HepG2 (cell line): ENCODE measurements around the gene MAFF. TPM values are rescaled to one million over a fixed set of nuclear protein-coding genes. Genes with fewer than 3 reads are reported as not detected.

ENCODE experiments used
- ATAC-seq: fragments of 200-7000 bp; cut with Tn5 transposase; 3 replicates; pipeline ENCODE4 v1.9.1; 2020; ENCODE audit warnings: mild to moderate bottlenecking, moderate library complexity
- BruUV-seq: library from RNA; stranded (reverse); fragments of 400-500 nt; replicated peaks from 2 replicates; lab custom pipeline; 2021; lab: Mats Ljungman, UMichigan
- CTCF ChIA-PET: fragments of 300-600 bp; formaldehyde crosslinking; extraction: SDS; loops from one replicate; lab custom pipeline; 2021; ENCODE audit warnings: low total read pairs, inconsistent platforms, low intra/inter-chr PET ratio; lab: Yijun Ruan, JAX
- POLR2A ChIA-PET: fragments of 350-600 bp; sonication (Branson Sonifier 250); formaldehyde crosslinking; loops from one replicate; lab custom pipeline; 2020; ENCODE audit warnings: antibody characterized with exemption, inconsistent platforms; lab: Yijun Ruan, JAX
- DNase-seq: peaks from one replicate; pipeline ENCODE4 v3.0.0-alpha.2; 2015; ENCODE audit warnings: low spot score
- FAIRE-seq: peaks from 3 replicates; lab custom pipeline; 2011; peaks lifted over from hg19 to GRCh38; lab: Jason Lieb, UNC
- H2AFZ ChIP-seq: one replicate; pipeline ENCODE4 v1.6.1; 2011; ENCODE audit warnings: low read length, inconsistent platforms
- H3K27ac ChIP-seq: fragments of 300-600 bp; 3 replicates; pipeline ENCODE4 v1.8.0; 2011; ENCODE audit warnings: mixed run types, mild to moderate bottlenecking, mixed read lengths, low read length, inconsistent platforms; ENCODE audit not compliant: insufficient read depth; ENCODE audit errors: extremely low read length
- H3K27me3 ChIP-seq, 2 experiments: fragments of 200-600 bp in 1 of 2; 2 replicates in 1 of 2; 3 replicates in 1 of 2; pipeline versions ENCODE4 v1.6.0 to v1.8.0; 2011; ENCODE audit warnings: low read length in 2 of 2, mild to moderate bottlenecking in 2 of 2, moderate library complexity in 2 of 2, inconsistent platforms in 1 of 2; ENCODE audit not compliant: insufficient read depth in 2 of 2, control insufficient read depth in 1 of 2
- H3K36me3 ChIP-seq, 2 experiments: fragments of 200-600 bp in 1 of 2; replicated peaks in 1 of 2; 2 replicates in 1 of 2; 3 replicates in 1 of 2; pipeline versions ENCODE4 v1.5.1 to v1.8.0; 2011; ENCODE audit warnings: low read length in 2 of 2, inconsistent platforms in 1 of 2; ENCODE audit not compliant: insufficient read depth in 2 of 2, control insufficient read depth in 1 of 2
- H3K4me1 ChIP-seq: 2 replicates; pipeline ENCODE4 v1.5.1; 2012; ENCODE audit warnings: low read length, inconsistent platforms; ENCODE audit not compliant: insufficient read depth
- H3K4me2 ChIP-seq: 2 replicates; pipeline ENCODE4 v1.6.0; 2011; ENCODE audit warnings: low read depth, low read length, inconsistent platforms
- H3K4me3 ChIP-seq, 3 experiments: fragments of 200-600 bp in 1 of 3; sonication (generic), shearing (Covaris generic) in 1 of 3; replicated peaks in 1 of 3; 2 replicates each; pipeline ENCODE4 v1.5.1; 2011 to 2016; ENCODE audit warnings: low read length in 3 of 3, inconsistent platforms in 2 of 3, low read depth in 2 of 3, mild to moderate bottlenecking in 2 of 3, control low read depth in 1 of 3, mixed read lengths in 1 of 3; ENCODE audit not compliant: insufficient read depth in 1 of 3
- H3K79me2 ChIP-seq: one replicate; pipeline ENCODE4 v1.6.1; 2011; ENCODE audit warnings: low read length, inconsistent platforms; ENCODE audit not compliant: insufficient read depth
- H3K9ac ChIP-seq: 2 replicates; pipeline ENCODE4 v1.6.0; 2011; ENCODE audit warnings: mild to moderate bottlenecking, low read depth, low read length, inconsistent platforms; ENCODE audit not compliant: insufficient read depth
- H3K9me3 ChIP-seq: 2 replicates; pipeline ENCODE4 v1.5.1; 2012; ENCODE audit warnings: mild to moderate bottlenecking, low read length
- H4K20me1 ChIP-seq: 2 replicates; pipeline ENCODE4 v1.6.0; 2011; ENCODE audit warnings: inconsistent platforms, mild to moderate bottlenecking, low read length, moderate library complexity; ENCODE audit not compliant: insufficient read depth
- ATF4 ChIP-seq, 2 experiments: fragments of 450-650 bp in 1 of 2; sonication (generic) in 1 of 2; formaldehyde crosslinking; IDR thresholded peaks; 2 replicates each; pipeline versions ENCODE4 v1.5.0 to v1.8.0; 2020 to 2022; ENCODE audit warnings: mild to moderate bottlenecking in 1 of 2, missing genetic modification reagents in 1 of 2
- BRCA1 ChIP-seq: sonication (generic); formaldehyde crosslinking; IDR thresholded peaks from 2 replicates; pipeline ENCODE4 v1.4.0; 2020; ENCODE audit warnings: missing genetic modification reagents
- EHMT2 ChIP-seq: fragments of 200-600 bp; sonication (generic); IDR thresholded peaks from 2 replicates; pipeline ENCODE4 v1.7.0; 2017; ENCODE audit warnings: antibody characterized with exemption, low read depth, low read length, borderline replicate concordance
- ELF4 ChIP-seq: sonication (generic); formaldehyde crosslinking; IDR thresholded peaks from 2 replicates; pipeline ENCODE4 v1.5.0; 2020; ENCODE audit warnings: missing genetic modification reagents, mild to moderate bottlenecking, moderate library complexity, borderline replicate concordance
- ETV5 ChIP-seq: IDR thresholded peaks from 2 replicates; pipeline ENCODE4 v1.6.1; 2018; ENCODE audit warnings: missing biosample characterization, missing genetic modification reagents, inconsistent platforms, borderline replicate concordance
- HHEX ChIP-seq: IDR thresholded peaks from 2 replicates; pipeline ENCODE4 v1.6.1; 2016; ENCODE audit warnings: control low read depth
- KDM6A ChIP-seq: IDR thresholded peaks from 2 replicates; pipeline ENCODE4 v1.6.1; 2016; ENCODE audit warnings: low read depth
- KLF6 ChIP-seq: IDR thresholded peaks from 2 replicates; pipeline ENCODE4 v1.8.0; 2016; ENCODE audit warnings: missing biosample characterization, missing genetic modification reagents
- MAFF ChIP-seq: IDR thresholded peaks from 2 replicates; pipeline ENCODE4 v1.6.1; 2011; ENCODE audit warnings: low read depth, low read length, improper control_type of control experiment
- NCOA1 ChIP-seq: sonication (generic); formaldehyde crosslinking; IDR thresholded peaks from 2 replicates; pipeline ENCODE4 v1.9.0; 2021; ENCODE audit warnings: missing genetic modification reagents
- NCOA2 ChIP-seq: sonication (generic); formaldehyde crosslinking; IDR thresholded peaks from 2 replicates; pipeline ENCODE4 v1.8.0; 2022; ENCODE audit warnings: inconsistent platforms
- RFX5 ChIP-seq: IDR thresholded peaks from 2 replicates; pipeline ENCODE4 v1.6.1; 2011; ENCODE audit warnings: low read depth, low read length, improper control_type of control experiment
- SRSF9 ChIP-seq: fragments of 200-400 bp; formaldehyde crosslinking; IDR thresholded peaks from 2 replicates; pipeline ENCODE4 v1.6.1; 2018; ENCODE audit warnings: borderline replicate concordance, mild to moderate bottlenecking, low read depth, low read length; ENCODE audit not compliant: insufficient read depth, poor library complexity, severe bottlenecking
- TCF12 ChIP-seq, 2 experiments: fragments of 450-650 bp in 1 of 2; sonication (generic) in 1 of 2; formaldehyde crosslinking in 1 of 2; IDR thresholded peaks; 2 replicates each; pipeline versions ENCODE4 v1.6.1 to v1.8.0; 2017 to 2022; ENCODE audit warnings: antibody characterized with exemption in 1 of 2, mild to moderate bottlenecking in 1 of 2, missing genetic modification reagents in 1 of 2, moderate library complexity in 1 of 2
- TOPORS ChIP-seq: sonication (generic); formaldehyde crosslinking; IDR thresholded peaks from 2 replicates; pipeline ENCODE4 v1.8.0; 2023; ENCODE audit warnings: mild to moderate bottlenecking, missing genetic modification reagents
- ZBTB2 ChIP-seq: sonication (generic); formaldehyde crosslinking; IDR thresholded peaks from 2 replicates; pipeline ENCODE4 v1.8.0; 2022; ENCODE audit warnings: low read depth, missing genetic modification reagents
- ZFX ChIP-seq: sonication (generic); formaldehyde crosslinking; IDR thresholded peaks from 2 replicates; pipeline ENCODE4 v1.4.0; 2020; ENCODE audit warnings: mild to moderate bottlenecking, low read depth, missing genetic modification reagents, moderate library complexity
- ZNF430 ChIP-seq: sonication (generic); formaldehyde crosslinking; IDR thresholded peaks from 2 replicates; pipeline ENCODE4 v1.9.0; 2021; ENCODE audit warnings: mild to moderate bottlenecking, missing genetic modification reagents
- ZNF460 ChIP-seq: sonication (generic); formaldehyde crosslinking; IDR thresholded peaks from 2 replicates; pipeline ENCODE4 v1.5.1; 2020; ENCODE audit warnings: missing genetic modification reagents, mild to moderate bottlenecking, borderline replicate concordance
- ZNF614 ChIP-seq: IDR thresholded peaks from 2 replicates; pipeline ENCODE4 v1.6.1; 2018; ENCODE audit warnings: missing biosample characterization, missing genetic modification reagents, inconsistent platforms, borderline replicate concordance
- ZNF782 ChIP-seq: sonication (generic); formaldehyde crosslinking; IDR thresholded peaks from 2 replicates; pipeline ENCODE4 v1.4.0; 2020; ENCODE audit warnings: missing genetic modification reagents, mild to moderate bottlenecking, borderline replicate concordance
- WGBS: methylation state at CpG from one replicate; pipeline ENCODE4 v1.1.6; 2017; ENCODE audit warnings: low lambda C conversion rate; 5-methylcytosine and 5-hydroxymethylcytosine counted together
- in situ Hi-C: cut with HindIII; loops from 2 replicates; pipeline ENCODE4 v1.10.0; 2017; ENCODE audit warnings: low pct_unique_long_range_greater_than_20kb; ENCODE audit not compliant: extremely low pct_ligation_motif_present
- intact Hi-C: fragments of 100-400 bp; cut with micrococcal nuclease; formaldehyde crosslinking; loops from one replicate; pipeline ENCODE4 v1.10.0; 2022; ENCODE audit not compliant: unreplicated experiment
- polyA plus RNA-seq, 8 experiments: library from polyadenylated mRNA; depleted of rRNA in 3 of 8; stranded (reverse) in 7 of 8; unstranded in 1 of 8; fragments of >200 nt; fragmentation: Illumina TruSeq in 4 of 8; extraction: Trizol in 4 of 8; gene quantifications; 2 replicates each; pipeline versions ENCODE4 v1.2.1 to v1.2.3, GENCODE V29; 2011 to 2016; ENCODE audit warnings: low read depth in 4 of 8, missing spikeins in 1 of 8, mixed read lengths in 1 of 8; ENCODE audit not compliant: insufficient read depth in 1 of 8
- total RNA-seq, 5 experiments: library from RNA; depleted of rRNA; stranded (reverse); fragments of >200 nt; fragmentation: Illumina TruSeq; extraction: Trizol; gene quantifications; 2 replicates each; pipeline ENCODE4 v1.2.3, GENCODE V29; 2016; ENCODE audit warnings: low read depth in 1 of 5

MAFF gene
- total and polyA plus RNA-seq, 2 of the 13 experiments (the other 11 are each of a cell fraction or from before 2014, with no cell fraction given) = 5.4 to 14.3 TPM

- no peak overlapping the region for H2AFZ ChIP-seq
- in situ Hi-C loops = no loop called here
- TF ChIP-seq ZNF782 (CRISPR knock-in tag) (0 out of 2 replicates have a peak, but pooled peaks have one; percentile 6), HHEX (no peak), RFX5 (no peak), KDM6A (CRISPR knock-in tag) (no peak), ZNF460 (CRISPR knock-in tag) (no peak), ZFX (CRISPR knock-in tag) (no peak), NCOA1 (CRISPR knock-in tag) (no peak), ZNF614 (CRISPR knock-in tag) (no peak), BRCA1 (CRISPR knock-in tag) (no peak), ZBTB2 (CRISPR knock-in tag) (no peak), ETV5 (CRISPR knock-in tag) (peak; percentile 51; the same call in 1 of the 2 replicates), SRSF9 (no peak), ATF4 (CRISPR knock-in tag; IDR thresholded peaks at IDR 0.05) (peak in 1 of 2 experiments; percentile 34; a peak in 1 of 4 replicates), MAFF (no peak), TOPORS (CRISPR knock-in tag) (no peak), ELF4 (CRISPR knock-in tag) (no peak), NCOA2 (CRISPR knock-in tag) (peak; percentile 62; the same call in 1 of the 2 replicates), ZNF430 (CRISPR knock-in tag) (0 out of 2 replicates have a peak, but pooled peaks have one; percentile 37), TCF12 (IDR thresholded peaks at IDR 0.05) (no peak), TCF12 (CRISPR knock-in tag; IDR thresholded peaks at IDR 0.05) (no peak), KLF6 (CRISPR knock-in tag) (0 out of 2 replicates have a peak, but pooled peaks have one; percentile 25), EHMT2 (no peak)
Measured at GRCh38 chr22:38163844-38164550, 37.8 kb upstream of the MAFF start.

More at GRCh38 chr22:38163844-38164550, 37.8 kb upstream of the MAFF start:
- H3K4me2 ChIP-seq = peak overlapping the region; percentile 77
- peaks cover 39% of the 10 kb centered on the region for H3K4me1 ChIP-seq
- H3K79me2 ChIP-seq = peaks cover 2% of the 10 kb centered on the region
- 4% methylated on average over 8 of the region's 13 CpGs for WGBS
- H3K4me3 ChIP-seq = peak overlapping the region; percentile 1 to 58 (median 23); a peak in 4 of 6 replicates
- peak overlapping the region; percentile 50; the same call in 1 of the 2 replicates for H3K9ac ChIP-seq
- DNase-seq = peak; percentile 77
- no peaks in the 10 kb centered on the region for H3K9me3 ChIP-seq
- intact Hi-C loops = no loop called here
- ATAC-seq = peak; percentile 86
- ChIA-PET POLR2A (interaction anchor here (0.7 to 3.6 kb wide), 8 partner anchors 13 to 56 kb away, joined by 3 to 46 read pairs (median 8); partner anchors contain the start of genes BAIAP2L2, MAFF and PLA2G6), CTCF (no interaction called here)
- BruUV-seq = no TSS peak
- H3K36me3 ChIP-seq = no peaks in the 10 kb centered on the region; a peak in 1 of 5 replicates
- H3K27me3 ChIP-seq = no peaks in the 10 kb centered on the region
- H3K27ac ChIP-seq = peak overlapping the region; percentile 67
- no peaks in the 10 kb centered on the region for H4K20me1 ChIP-seq
- FAIRE-seq = peak; percentile 78
